ENCODE results near the gene CERS6. TPM values are rescaled to one million over a fixed set of nuclear protein-coding genes. Genes with fewer than 3 reads are reported as not detected.
"Not testable (repeated sequence)": the region's sequence is repeated elsewhere in the genome, so short reads cannot be mapped to it uniquely, and the experiment has no call there.

Gene CERS6
- total RNA-seq, 1 donor from 2014 or later, result 23.9 TPM

GRCh38 chr2:168495524-168495923 lies 39.5 kb downstream of the CERS6 start:
- intact Hi-C loops (cut with micrococcal nuclease), result loop anchor here (10.0 kb wide), 3 partner anchors 89 to 399 kb away; partner anchors contain the start of gene SPC25

- intact Hi-C loops (cut with micrococcal nuclease), result loop anchor here (10.0 kb wide), 3 partner anchors 88 to 398 kb away; partner anchors contain the start of gene SPC25
Measured at GRCh38 chr2:168496906-168497305, 40.8 kb downstream of the CERS6 start.

GRCh38 chr2:168499500-168499899 lies 43.4 kb downstream of the CERS6 start:
- intact Hi-C loops (cut with micrococcal nuclease), result loop anchor here (10.0 kb wide), 3 partner anchors 85 to 395 kb away; partner anchors contain the start of gene SPC25

- intact Hi-C loops (cut with micrococcal nuclease), result no loop called here
Measured at GRCh38 chr2:168500516-168500915, 44.4 kb downstream of the CERS6 start.

GRCh38 chr2:168501466-168502065 lies 45.5 kb downstream of the CERS6 start:
- intact Hi-C loops (cut with micrococcal nuclease), result no loop called here

GRCh38 chr2:168502852-168503251 lies 46.8 kb downstream of the CERS6 start:
- intact Hi-C loops (cut with micrococcal nuclease), result not testable (repeated sequence)

- intact Hi-C loops (cut with micrococcal nuclease), result no loop called here
Measured at GRCh38 chr2:168503901-168504300, 47.8 kb downstream of the CERS6 start.

GRCh38 chr2:168504323-168504722 lies 48.3 kb downstream of the CERS6 start:
- intact Hi-C loops (cut with micrococcal nuclease), result no loop called here

GRCh38 chr2:168510125-168510756 lies 54.2 kb downstream of the CERS6 start:
- intact Hi-C loops (cut with micrococcal nuclease), result no loop called here

GRCh38 chr2:168514692-168515091 lies 58.6 kb downstream of the CERS6 start:
- intact Hi-C loops (cut with micrococcal nuclease), result no loop called here

- intact Hi-C loops (cut with micrococcal nuclease), result no loop called here
Measured at GRCh38 chr2:168515502-168515901, 59.4 kb downstream of the CERS6 start.

- intact Hi-C loops (cut with micrococcal nuclease), result no loop called here
Measured at GRCh38 chr2:168517816-168518215, 61.7 kb downstream of the CERS6 start.

- intact Hi-C loops (cut with micrococcal nuclease), result no loop called here
Measured at GRCh38 chr2:168518555-168519066, 62.5 kb downstream of the CERS6 start.

GRCh38 chr2:168519534-168520308 lies 63.6 kb downstream of the CERS6 start:
- intact Hi-C loops (cut with micrococcal nuclease), result no loop called here

- intact Hi-C loops (cut with micrococcal nuclease), result no loop called here
Measured at GRCh38 chr2:168521053-168521741, 65.1 kb downstream of the CERS6 start.

- intact Hi-C loops (cut with micrococcal nuclease), result no loop called here
Measured at GRCh38 chr2:168522446-168522845, 66.4 kb downstream of the CERS6 start.

- intact Hi-C loops (cut with micrococcal nuclease), result no loop called here
Measured at GRCh38 chr2:168524005-168524404, 67.9 kb downstream of the CERS6 start.

- intact Hi-C loops (cut with micrococcal nuclease), result no loop called here
Measured at GRCh38 chr2:168525020-168525419, 68.9 kb downstream of the CERS6 start.

GRCh38 chr2:168525716-168526446 lies 69.8 kb downstream of the CERS6 start:
- intact Hi-C loops (cut with micrococcal nuclease), result no loop called here

GRCh38 chr2:168526641-168527040 lies 70.6 kb downstream of the CERS6 start:
- intact Hi-C loops (cut with micrococcal nuclease), result no loop called here

- intact Hi-C loops (cut with micrococcal nuclease), result no loop called here
Measured at GRCh38 chr2:168528016-168528415, 71.9 kb downstream of the CERS6 start.

Measured in T-helper 1 cell treated with Interleukin-12 subunit alpha and Interleukin-12 subunit beta and Interleukin-4 antibody, amounts not matched to agents 30 ng/mL and 1 ng/mL, for 36 hours (primary cell).